Spleen (tissue), 11 donors: ENCODE data around the gene FAM131C. TPM values are rescaled to one million over a fixed set of nuclear protein-coding genes. Genes with fewer than 3 reads are reported as not detected.

Source experiments
- DNase-seq: peaks from one replicate; pipeline ENCODE4 v3.0.0-alpha.2; 2020
- H3K27ac ChIP-seq, 8 donors: fragments of 200-600 bp; sonication (generic) in 7 of 8; 1 replicate in 4 of 8; 2 replicates in 4 of 8; pipeline versions ENCODE4 v1.5.0 to v1.8.0; 2016 to 2021; ENCODE audit warnings: inconsistent platforms in 4 of 8, mild to moderate bottlenecking in 4 of 8, moderate library complexity in 1 of 8
- H3K27me3 ChIP-seq, 7 donors: fragments of 200-600 bp; sonication (generic) in 6 of 7; replicated peaks in 1 of 7; 1 replicate in 4 of 7; 2 replicates in 3 of 7; pipeline versions ENCODE4 v1.5.0 to v1.8.0; 2016 to 2021; ENCODE audit warnings: inconsistent platforms in 3 of 7, mild to moderate bottlenecking in 1 of 7
- H3K36me3 ChIP-seq, 6 donors: fragments of 200-600 bp; sonication (generic) in 5 of 6; 1 replicate in 4 of 6; 2 replicates in 2 of 6; pipeline versions ENCODE4 v1.5.0 to v1.8.0; 2016 to 2021; ENCODE audit warnings: inconsistent platforms in 2 of 6
- H3K4me1 ChIP-seq, 6 donors: fragments of 200-600 bp; sonication (generic) in 5 of 6; 1 replicate in 3 of 6; 2 replicates in 3 of 6; pipeline versions ENCODE4 v1.5.0 to v1.8.0; 2016 to 2021; ENCODE audit warnings: inconsistent platforms in 3 of 6
- H3K4me3 ChIP-seq, 8 donors: fragments of 200-600 bp; sonication (generic) in 7 of 8; 1 replicate in 4 of 8; 2 replicates in 4 of 8; pipeline versions ENCODE4 v1.5.0 to v1.8.0; 2016 to 2021; ENCODE audit warnings: inconsistent platforms in 4 of 8, mild to moderate bottlenecking in 4 of 8, moderate library complexity in 2 of 8
- H3K9me3 ChIP-seq, 8 donors: fragments of 200-600 bp; sonication (generic) in 7 of 8; 1 replicate in 4 of 8; 2 replicates in 4 of 8; pipeline versions ENCODE4 v1.5.0 to v1.8.0; 2016 to 2021; ENCODE audit warnings: inconsistent platforms in 4 of 8
- POLR2A ChIP-seq, 3 donors: fragments of 450-650 bp; IDR thresholded peaks; one replicate each; pipeline ENCODE4 v1.5.1; 2017; ENCODE audit warnings: antibody characterized with exemption in 3 of 3, mild to moderate bottlenecking in 1 of 3
- POLR2AphosphoS5 ChIP-seq, 3 donors: sonication (generic); formaldehyde crosslinking; IDR thresholded peaks; one replicate each; pipeline ENCODE4 v1.5.1; 2017; ENCODE audit warnings: antibody characterized with exemption in 3 of 3
- WGBS, 5 donors: extraction: QIAGEN DNeasy Blood & Tissue Kit in 3 of 5; methylation state at CpG; one replicate each; pipeline versions ENCODE4 v1.1.5 to v1.1.7; 2013 to 2018; 5-methylcytosine and 5-hydroxymethylcytosine counted together
- intact Hi-C: fragments of 100-400 bp; cut with DNase I; formaldehyde crosslinking; loops from one replicate; pipeline ENCODE4 v1.15.0; 2023; ENCODE audit warnings: low total_unique reads
- polyA plus RNA-seq, 3 donors: library from polyadenylated mRNA; stranded (reverse); fragments of 200-250 nt; gene quantifications; one replicate each; pipeline ENCODE4 v1.2.1, GENCODE V29; 2013
- total RNA-seq, 7 donors: library from RNA; depleted of rRNA in 3 of 7; stranded (reverse); fragments of >200 nt in 3 of 7; fragmentation: NEBNext Ultra II Directional in 4 of 7; extraction: Animal tissue kit (Norgen Biotek cat#: 25700) in 4 of 7; gene quantifications; one replicate each; pipeline versions ENCODE4 v1.1.0 to v1.2.1, GENCODE V29; 2016 to 2021
- TF ChIP-seq, protein P1 (sequence below), 11 experiments: fragments of 200-600 bp in 7 of 11; fragments of 450-650 bp in 4 of 11; sonication (generic) in 4 of 11; IDR thresholded peaks in 8 of 11; conservative IDR thresholded peaks in 3 of 11; 1 replicate in 7 of 11; 2 replicates in 4 of 11; pipeline versions ENCODE4 v1.4.0 to v1.8.0; 2016 to 2021; ENCODE audit warnings: antibody characterized with exemption in 11 of 11, inconsistent platforms in 4 of 11, mild to moderate bottlenecking in 1 of 11
- donor health status: healthy with polysubstance abuse.
- donor health status: DM: no; HTN: no; CAD: no; lungs with moderate emphysema.
- donor health status: DM: no; HTN: no; CAD: no.
- donor health status: Bipolar disorder and iron deficiency.
- donor health status: healthy.
- donor health status: DM: no; HTN: no; CAD: no.
- donor health status: DM: yes; HTN: yes; CAD: no.

FAM131C gene
- total and polyA plus RNA-seq, 10 donors, result 0.11 to 0.47 TPM; not detected in 8

DNA sequence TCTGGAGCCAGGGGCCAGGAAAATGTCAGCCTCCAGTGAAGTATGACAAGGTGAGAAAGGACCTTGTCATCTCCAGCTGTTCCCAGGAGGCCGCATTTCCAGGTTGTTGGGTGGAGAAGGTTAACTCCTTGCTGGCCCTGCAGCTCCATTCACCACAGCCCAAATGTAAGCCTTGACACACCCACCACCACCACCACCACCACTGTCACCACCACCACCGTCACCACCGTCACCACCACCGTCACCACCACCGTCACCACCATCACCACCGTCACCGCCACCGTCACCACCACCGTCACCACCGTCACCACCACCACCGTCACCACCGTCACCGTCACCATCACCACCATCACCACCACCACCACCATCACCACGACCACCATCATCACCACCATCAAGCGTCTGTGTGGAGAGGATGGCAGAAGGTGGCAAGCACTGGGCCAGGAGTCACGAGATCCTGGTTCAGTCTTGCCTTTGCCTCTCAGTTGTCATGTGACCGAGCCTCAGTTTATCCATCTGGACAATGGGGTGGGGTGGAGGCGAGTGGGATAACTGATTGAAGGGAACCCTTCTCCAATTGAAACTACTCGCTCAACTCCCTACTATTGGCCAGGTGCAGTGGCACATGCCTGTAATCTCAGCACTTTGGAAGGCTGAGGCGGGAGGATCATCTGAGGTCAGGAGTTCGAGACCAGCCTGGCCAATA lies 21.2 kb upstream of the FAM131C start:
- H3K27me3 ChIP-seq, result peaks cover 0 to 12% (median 0%) of the 10 kb centered on the region in 7 donors
- no peak for DNase-seq
- H3K4me3 ChIP-seq, result no peak overlapping the region
- no peaks in the 10 kb centered on the region for H3K4me1 ChIP-seq
- intact Hi-C loops, result no loop called here
- TF ChIP-seq POLR2AphosphoS5 (IDR thresholded peaks at IDR 0.05), result no peak
- 83 to 94% (median 89%) methylated on average over 20 to 21 of the region's 21 CpGs for WGBS, 5 donors
- H3K36me3 ChIP-seq, result no peaks in the 10 kb centered on the region
- H3K9me3 ChIP-seq, result peaks cover 0 to 4% (median 0%) of the 10 kb centered on the region in 8 donors
- no peak overlapping the region for H3K27ac ChIP-seq

DNA sequence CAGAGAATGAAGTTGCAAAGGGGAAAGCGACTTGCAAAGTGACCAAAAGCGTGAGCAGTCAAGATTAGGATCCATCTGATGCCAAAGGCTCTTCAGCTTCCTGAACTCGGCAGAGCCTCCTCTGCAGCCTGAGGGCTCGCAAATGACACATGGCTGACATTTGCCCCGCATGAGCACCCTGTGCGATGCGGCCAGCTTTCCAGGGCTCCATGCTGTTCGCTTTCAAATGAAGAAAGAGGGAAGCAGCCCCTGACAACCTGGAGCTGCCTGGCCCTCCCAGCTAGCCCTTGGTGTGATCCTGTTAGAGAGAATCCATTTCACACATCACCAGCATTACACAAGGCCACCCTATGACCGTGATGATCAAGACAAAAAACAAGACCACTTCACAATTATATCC lies 20.2 kb upstream of the FAM131C start:
- H3K9me3 ChIP-seq, result no peaks in the 10 kb centered on the region
- H3K4me1 ChIP-seq, result peaks cover 0 to 6% (median under 1%) of the 10 kb centered on the region in 6 donors
- 65 to 76% (median 70%) methylated on average over 9 of the region's 9 CpGs for WGBS, 5 donors
- intact Hi-C loops, result no loop called here
- H3K4me3 ChIP-seq, result no peak overlapping the region
- no peak for TF ChIP-seq POLR2AphosphoS5 (IDR thresholded peaks at IDR 0.05)
- TF ChIP-seq, protein P1, sequence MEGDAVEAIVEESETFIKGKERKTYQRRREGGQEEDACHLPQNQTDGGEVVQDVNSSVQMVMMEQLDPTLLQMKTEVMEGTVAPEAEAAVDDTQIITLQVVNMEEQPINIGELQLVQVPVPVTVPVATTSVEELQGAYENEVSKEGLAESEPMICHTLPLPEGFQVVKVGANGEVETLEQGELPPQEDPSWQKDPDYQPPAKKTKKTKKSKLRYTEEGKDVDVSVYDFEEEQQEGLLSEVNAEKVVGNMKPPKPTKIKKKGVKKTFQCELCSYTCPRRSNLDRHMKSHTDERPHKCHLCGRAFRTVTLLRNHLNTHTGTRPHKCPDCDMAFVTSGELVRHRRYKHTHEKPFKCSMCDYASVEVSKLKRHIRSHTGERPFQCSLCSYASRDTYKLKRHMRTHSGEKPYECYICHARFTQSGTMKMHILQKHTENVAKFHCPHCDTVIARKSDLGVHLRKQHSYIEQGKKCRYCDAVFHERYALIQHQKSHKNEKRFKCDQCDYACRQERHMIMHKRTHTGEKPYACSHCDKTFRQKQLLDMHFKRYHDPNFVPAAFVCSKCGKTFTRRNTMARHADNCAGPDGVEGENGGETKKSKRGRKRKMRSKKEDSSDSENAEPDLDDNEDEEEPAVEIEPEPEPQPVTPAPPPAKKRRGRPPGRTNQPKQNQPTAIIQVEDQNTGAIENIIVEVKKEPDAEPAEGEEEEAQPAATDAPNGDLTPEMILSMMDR (IDR thresholded peaks at IDR 0.05 in 8 of 11, conservative IDR thresholded peaks at IDR 0.05 in 3 of 11), result no peak
- no peak overlapping the region for H3K27ac ChIP-seq
- DNase-seq, result no peak
- H3K36me3 ChIP-seq, result no peaks in the 10 kb centered on the region
- H3K27me3 ChIP-seq, result peaks cover 0 to 12% (median 0%) of the 10 kb centered on the region in 7 donors

DNA sequence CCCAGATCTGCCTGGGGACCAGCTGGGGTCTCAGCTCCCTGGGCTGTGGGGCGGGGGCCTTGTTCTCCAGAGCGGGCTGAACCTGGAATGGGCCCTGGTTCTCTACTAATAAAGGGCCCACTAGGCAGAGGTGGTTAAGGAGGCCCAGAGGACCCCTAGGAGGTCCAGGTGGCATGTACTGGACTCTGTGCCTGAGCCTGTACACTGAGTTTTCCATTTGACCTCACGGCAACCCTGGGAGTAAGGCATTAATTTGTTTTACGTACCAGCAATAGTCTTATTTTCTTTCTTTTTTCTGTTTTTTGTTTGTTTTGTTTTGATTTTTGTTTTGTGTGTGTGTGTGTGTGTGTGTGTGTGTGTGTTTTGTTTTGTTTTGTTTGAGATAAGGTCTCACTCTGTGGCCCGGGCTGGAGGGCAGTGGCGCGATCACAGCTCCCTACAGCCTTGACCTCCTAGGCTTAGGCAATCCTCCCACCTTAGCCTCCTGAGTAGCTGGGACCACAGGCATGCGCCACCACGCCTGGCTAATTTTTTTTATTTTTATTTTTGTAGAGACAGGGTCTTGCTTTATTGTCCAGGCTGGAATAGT lies 19.6 kb upstream of the FAM131C start:
- TF ChIP-seq, protein P1 (IDR thresholded peaks at IDR 0.05 in 8 of 11, conservative IDR thresholded peaks at IDR 0.05 in 3 of 11), result no peak
- no peak for TF ChIP-seq POLR2AphosphoS5 (IDR thresholded peaks at IDR 0.05)
- TF ChIP-seq POLR2A (IDR thresholded peaks at IDR 0.05), result no peak
- H3K4me1 ChIP-seq, result peaks cover 0 to 12% (median 5%) of the 10 kb centered on the region in 6 donors
- H3K27me3 ChIP-seq, result peaks cover 0 to 12% (median 0%) of the 10 kb centered on the region in 7 donors
- H3K4me3 ChIP-seq, result no peak overlapping the region
- no peak for DNase-seq
- no peaks in the 10 kb centered on the region for H3K9me3 ChIP-seq
- H3K27ac ChIP-seq, result no peak overlapping the region
- intact Hi-C loops, result no loop called here
- H3K36me3 ChIP-seq, result no peaks in the 10 kb centered on the region
- 90 to 94% (median 93%) methylated on average over 7 to 9 of the region's 9 CpGs for WGBS, 5 donors

DNA sequence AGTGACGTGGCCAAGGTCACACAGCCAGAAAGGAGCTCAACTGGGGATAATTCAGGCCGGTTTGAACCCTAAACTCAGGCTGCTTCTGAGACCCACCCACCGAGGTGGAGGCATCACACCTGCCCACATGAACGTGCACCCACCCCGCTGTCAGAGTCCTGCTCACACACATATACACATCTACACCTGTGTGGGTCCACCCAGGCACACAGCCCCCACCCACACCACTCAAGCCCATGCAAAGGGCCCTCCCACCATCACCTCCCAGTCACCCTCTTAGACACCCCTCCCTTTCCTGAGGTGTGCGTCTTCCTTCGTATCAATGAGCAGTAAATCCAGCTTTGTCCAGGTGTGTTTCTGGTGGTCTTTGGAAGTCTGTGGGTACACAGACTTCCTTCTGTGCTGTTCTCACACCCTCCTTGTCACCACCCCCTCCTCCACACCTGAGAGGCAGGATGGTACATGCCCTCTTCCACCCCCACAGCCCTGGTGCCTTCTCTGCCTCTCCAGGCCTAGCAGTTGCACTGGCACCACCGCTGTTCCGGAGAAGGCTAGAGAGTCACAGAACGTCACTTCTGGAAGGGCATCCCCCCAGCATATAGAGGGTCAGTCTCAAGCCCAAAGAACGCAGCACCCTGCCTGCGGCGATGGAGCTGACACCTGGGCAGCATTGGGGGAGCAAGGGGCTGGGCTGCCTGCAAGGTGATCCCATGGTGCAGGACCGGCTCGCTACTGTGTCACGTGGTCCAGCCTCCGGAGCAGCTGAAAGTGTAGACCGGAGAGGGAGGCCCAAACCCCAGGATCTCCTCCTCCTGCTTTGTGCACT lies 18.9 kb upstream of the FAM131C start:
- TF ChIP-seq POLR2A (IDR thresholded peaks at IDR 0.05) (no peak), POLR2AphosphoS5 (IDR thresholded peaks at IDR 0.05) (no peak)
- TF ChIP-seq, protein P1 (IDR thresholded peaks at IDR 0.05 in 8 of 11, conservative IDR thresholded peaks at IDR 0.05 in 3 of 11), result no peak
- Histone ChIP-seq H3K4me3 (no peak overlapping the region), H3K4me1 (peaks cover 0 to 15% (median 6%) of the 10 kb centered on the region in 6 donors), H3K27me3 (peaks cover 0 to 12% (median 0%) of the 10 kb centered on the region in 7 donors), H3K9me3 (no peaks in the 10 kb centered on the region), H3K27ac (no peak overlapping the region), H3K36me3 (no peaks in the 10 kb centered on the region)
- intact Hi-C loops, result no loop called here
- DNase-seq, result no peak
- 83 to 94% (median 86%) methylated on average over 16 to 18 of the region's 18 CpGs for WGBS, 5 donors
